MM.1S (cell line): Measurements from ENCODE around the gene ZNF697.

Source experiments
- DNase-seq: peaks from one replicate; pipeline ENCODE4 v3.0.0-alpha.2; 2015
- H2AFZ ChIP-seq: fragments of 300-600 bp; sonication (generic); 2 replicates; pipeline ENCODE4 v1.6.0; 2016; ENCODE audit warnings: antibody characterized with exemption, low read length
- H3F3A ChIP-seq: fragments of 300-600 bp; sonication (generic); 2 replicates; pipeline ENCODE4 v1.6.1; 2016; ENCODE audit warnings: mild to moderate bottlenecking, antibody characterized with exemption, low read length, moderate library complexity, mixed read lengths; ENCODE audit not compliant: insufficient read depth
- H3K27ac ChIP-seq: fragments of 300-600 bp; sonication (generic); 2 replicates; pipeline ENCODE4 v1.5.1; 2016; ENCODE audit warnings: mild to moderate bottlenecking, low read length
- H3K27me3 ChIP-seq: fragments of 300-600 bp; sonication (generic); replicated peaks from 2 replicates; pipeline ENCODE4 v1.6.0; 2016; ENCODE audit warnings: low read length; ENCODE audit not compliant: insufficient read depth
- H3K36me3 ChIP-seq: fragments of 300-600 bp; sonication (generic); replicated peaks from 2 replicates; pipeline ENCODE4 v1.6.1; 2016; ENCODE audit warnings: mild to moderate bottlenecking, low read length, mixed read lengths; ENCODE audit not compliant: insufficient read depth
- H3K4me1 ChIP-seq: fragments of 300-600 bp; sonication (generic); 2 replicates; pipeline ENCODE4 v1.6.1; 2016; ENCODE audit warnings: low read length, mixed read lengths
- H3K4me2 ChIP-seq: fragments of 300-600 bp; sonication (generic); 2 replicates; pipeline ENCODE4 v1.6.0; 2016; ENCODE audit warnings: low read depth, low read length
- H3K4me3 ChIP-seq: fragments of 300-600 bp; sonication (generic); 2 replicates; pipeline ENCODE4 v1.5.1; 2016; ENCODE audit warnings: low read length, mixed read lengths
- H3K79me2 ChIP-seq: fragments of 300-600 bp; sonication (generic); 2 replicates; pipeline ENCODE4 v1.6.1; 2016; ENCODE audit warnings: mixed run types, low read length, mixed read lengths
- H3K9ac ChIP-seq: fragments of 300-600 bp; sonication (generic); 2 replicates; pipeline ENCODE4 v1.6.1; 2016; ENCODE audit warnings: low read length, mixed read lengths
- H3K9me2 ChIP-seq: fragments of 300-600 bp; sonication (generic); replicated peaks from 2 replicates; pipeline ENCODE4 v1.6.1; 2016; ENCODE audit warnings: mild to moderate bottlenecking, low read length, mixed read lengths; ENCODE audit not compliant: insufficient read depth
- H3K9me3 ChIP-seq: fragments of 300-600 bp; sonication (generic); replicated peaks from 2 replicates; pipeline ENCODE4 v1.6.1; 2016; ENCODE audit warnings: mild to moderate bottlenecking, low read length, mixed read lengths; ENCODE audit not compliant: insufficient read depth
- H4K20me1 ChIP-seq: fragments of 300-600 bp; sonication (generic); 2 replicates; pipeline ENCODE4 v1.6.1; 2016; ENCODE audit warnings: mild to moderate bottlenecking, low read length, moderate library complexity, mixed read lengths; ENCODE audit not compliant: insufficient read depth
- CTCF ChIP-seq: fragments of 300-600 bp; sonication (generic); IDR thresholded peaks from 2 replicates; pipeline ENCODE4 v1.5.1; 2016; ENCODE audit warnings: antibody characterized with exemption, low read length, mixed read lengths
- EZH2 ChIP-seq: fragments of 300-600 bp; sonication (generic); optimal IDR thresholded peaks from 2 replicates; pipeline ENCODE3; 2017; ENCODE audit warnings: low read depth, mild to moderate bottlenecking, antibody characterized with exemption, low read length, mixed read lengths
- EZH2phosphoT487 ChIP-seq: fragments of 300-600 bp; sonication (generic); IDR thresholded peaks from 2 replicates; pipeline ENCODE4 v1.6.1; 2018; ENCODE audit warnings: antibody characterized with exemption, low read length

The ZNF697 gene

GRCh38 chr1:119688810-119689209 lies 40.7 kb upstream of the ZNF697 start:
- Histone ChIP-seq H3K9me3 (no peaks in the 10 kb centered on the region), H3K4me1 (no peaks in the 10 kb centered on the region), H3K9ac (no peak overlapping the region), H3F3A (no peaks in the 10 kb centered on the region), H3K36me3 (no peaks in the 10 kb centered on the region), H3K4me3 (no peak overlapping the region), H4K20me1 (no peaks in the 10 kb centered on the region), H3K27me3 (no peaks in the 10 kb centered on the region), H2AFZ (no peak overlapping the region), H3K9me2 (no peaks in the 10 kb centered on the region), H3K79me2 (no peaks in the 10 kb centered on the region), H3K27ac (no peak overlapping the region), H3K4me2 (no peak overlapping the region)
- TF ChIP-seq EZH2: no peak
- TF ChIP-seq CTCF: no peak
- no peak for TF ChIP-seq EZH2phosphoT487
- no peak for DNase-seq

DNA sequence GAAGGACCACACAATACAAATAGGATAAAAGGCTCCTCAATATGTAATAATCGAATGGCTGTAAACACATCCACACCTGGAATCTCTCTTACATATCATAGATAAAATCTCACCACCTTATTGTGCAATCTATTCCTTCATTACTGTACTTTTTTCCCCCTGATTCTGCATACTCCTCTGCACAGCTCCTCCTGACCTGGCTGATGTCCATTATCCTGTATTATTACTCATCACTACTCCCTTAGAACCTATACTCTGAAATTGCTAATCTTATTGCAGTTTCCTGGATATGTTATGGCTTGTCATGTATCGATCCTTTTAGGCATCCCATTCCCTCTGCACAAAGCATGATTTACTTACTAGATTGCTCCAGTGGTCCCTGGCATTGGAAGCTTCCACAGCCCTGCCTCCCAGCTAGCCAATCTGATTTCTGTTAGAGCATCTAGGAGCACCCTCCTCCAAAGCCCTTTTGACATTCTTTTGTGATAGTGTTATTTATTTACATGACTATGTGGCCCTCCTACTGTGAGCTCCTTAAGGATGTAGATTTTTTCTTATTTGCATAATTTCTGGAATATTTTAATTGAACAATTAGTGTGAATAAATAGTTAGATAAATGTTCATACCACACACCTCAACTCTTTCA lies 39.5 kb upstream of the ZNF697 start:
- Histone ChIP-seq H3K4me1 (no peaks in the 10 kb centered on the region), H3K27me3 (no peaks in the 10 kb centered on the region), H3K4me2 (no peak overlapping the region), H3K4me3 (no peak overlapping the region), H3K9me3 (no peaks in the 10 kb centered on the region), H2AFZ (no peak overlapping the region), H4K20me1 (no peaks in the 10 kb centered on the region), H3K79me2 (no peaks in the 10 kb centered on the region), H3K9me2 (no peaks in the 10 kb centered on the region), H3F3A (no peaks in the 10 kb centered on the region), H3K9ac (no peak overlapping the region), H3K27ac (no peak overlapping the region), H3K36me3 (no peaks in the 10 kb centered on the region)
- no peak for DNase-seq
- no peak for TF ChIP-seq EZH2phosphoT487
- TF ChIP-seq EZH2: no peak
- no peak for TF ChIP-seq CTCF

GRCh38 chr1:119686661-119687060 lies 38.6 kb upstream of the ZNF697 start:
- Histone ChIP-seq H3F3A (no peaks in the 10 kb centered on the region), H3K36me3 (no peaks in the 10 kb centered on the region), H3K4me3 (no peak overlapping the region), H3K79me2 (no peaks in the 10 kb centered on the region), H3K9me3 (no peaks in the 10 kb centered on the region), H3K9ac (no peak overlapping the region), H3K27ac (no peak overlapping the region), H3K27me3 (no peaks in the 10 kb centered on the region), H3K9me2 (no peaks in the 10 kb centered on the region), H2AFZ (no peak overlapping the region), H4K20me1 (no peaks in the 10 kb centered on the region), H3K4me1 (no peaks in the 10 kb centered on the region), H3K4me2 (no peak overlapping the region)
- no peak for DNase-seq
- TF ChIP-seq EZH2 (no peak), CTCF (no peak), EZH2phosphoT487 (no peak)
